Ishikawa (cell line): ENCODE data around the gene MOGAT1.

Experiments
- EP300 ChIP-seq: IDR thresholded peaks from 2 replicates; pipeline ENCODE4 v1.6.1; 2012; ENCODE audit warnings: borderline replicate concordance
- FOXM1 ChIP-seq: IDR thresholded peaks from 2 replicates; pipeline ENCODE4 v1.6.1; 2012; ENCODE audit warnings: low read depth, borderline replicate concordance
- RAD21 ChIP-seq: IDR thresholded peaks from 2 replicates; pipeline ENCODE4 v1.6.1; 2012; ENCODE audit warnings: low read depth
- REST ChIP-seq: IDR thresholded peaks from 2 replicates; pipeline ENCODE4 v1.6.1; 2012; ENCODE audit warnings: low read depth, mild to moderate bottlenecking
- USF1 ChIP-seq: IDR thresholded peaks from 2 replicates; pipeline ENCODE4 v1.6.1; 2012

GRCh38 chr2:222653280-222653679, 18.2 kb upstream of the MOGAT1 start:
- TF ChIP-seq REST (no peak), EP300 (no peak), FOXM1 (no peak), RAD21 (no peak), USF1 (no peak)
